SW480 (cell line): ENCODE data around the gene COL5A2.

Source experiments
- DNase-seq: peaks from one replicate; pipeline ENCODE4 v3.0.0-alpha.2; 2016; ENCODE audit warnings: low spot score

COL5A2 gene

DNA sequence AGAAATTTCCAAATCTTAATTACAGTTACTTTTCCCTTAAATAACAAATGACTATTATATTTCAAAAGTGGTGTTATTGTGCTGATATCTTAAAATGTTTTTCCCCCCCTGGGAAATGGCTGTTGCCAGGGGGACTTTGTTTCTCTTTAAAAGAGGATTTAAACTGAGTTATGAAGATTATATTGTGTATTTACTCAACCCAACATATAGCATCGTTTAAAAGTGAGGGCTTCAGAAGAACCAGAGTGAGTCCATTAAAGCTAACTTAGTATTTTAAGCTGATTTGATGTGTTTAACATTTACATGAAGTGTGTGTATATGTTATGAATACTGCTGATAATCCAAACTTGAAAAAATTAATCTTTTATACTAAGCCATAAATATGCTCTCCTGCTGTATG is 81.6 kb downstream of the COL5A2 start:
- DNase-seq: no peak

GRCh38 chr2:189096769-189097447 is 82.7 kb downstream of the COL5A2 start:
- DNase-seq: peak; percentile 73

DNA sequence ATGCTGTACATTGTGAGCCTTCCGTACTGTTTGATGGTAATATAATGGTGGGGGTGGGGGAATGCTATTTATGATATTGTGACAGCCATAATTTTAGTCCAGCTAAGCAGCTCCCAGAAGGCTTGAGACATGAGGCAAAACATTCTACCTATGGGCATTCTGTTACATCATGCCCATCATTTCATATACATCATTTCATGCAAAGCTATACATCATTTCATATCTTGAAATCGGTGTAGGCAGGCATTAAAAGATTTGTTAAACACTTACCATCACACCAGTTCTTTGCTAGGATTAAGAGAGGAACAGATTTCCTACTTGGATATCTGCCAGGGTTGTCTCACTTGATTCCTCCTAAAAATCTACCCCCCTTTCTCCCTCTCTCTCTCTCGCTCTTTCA is 84.5 kb downstream of the COL5A2 start:
- DNase-seq: no peak

GRCh38 chr2:189092936-189093335 is 86.6 kb downstream of the COL5A2 start:
- DNase-seq: no peak

DNA sequence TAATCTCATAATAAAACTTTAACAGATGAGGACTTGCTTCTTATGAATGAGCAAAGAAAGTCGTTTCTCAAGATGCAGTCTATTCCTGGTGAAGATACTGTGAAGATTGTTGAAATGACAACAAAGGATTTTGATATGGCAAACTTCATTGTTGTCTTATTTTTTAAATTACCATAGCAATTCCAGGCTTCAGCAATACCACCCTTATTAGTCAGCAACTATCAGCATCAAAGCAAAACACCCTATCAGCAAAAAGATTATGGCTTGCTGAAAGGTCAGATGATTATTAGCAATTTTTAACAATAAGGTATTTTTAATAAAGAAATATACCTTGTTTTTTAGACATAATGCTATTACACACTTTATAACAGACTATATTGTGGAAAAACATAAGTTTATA is 88.3 kb downstream of the COL5A2 start:
- DNase-seq: no peak

DNA sequence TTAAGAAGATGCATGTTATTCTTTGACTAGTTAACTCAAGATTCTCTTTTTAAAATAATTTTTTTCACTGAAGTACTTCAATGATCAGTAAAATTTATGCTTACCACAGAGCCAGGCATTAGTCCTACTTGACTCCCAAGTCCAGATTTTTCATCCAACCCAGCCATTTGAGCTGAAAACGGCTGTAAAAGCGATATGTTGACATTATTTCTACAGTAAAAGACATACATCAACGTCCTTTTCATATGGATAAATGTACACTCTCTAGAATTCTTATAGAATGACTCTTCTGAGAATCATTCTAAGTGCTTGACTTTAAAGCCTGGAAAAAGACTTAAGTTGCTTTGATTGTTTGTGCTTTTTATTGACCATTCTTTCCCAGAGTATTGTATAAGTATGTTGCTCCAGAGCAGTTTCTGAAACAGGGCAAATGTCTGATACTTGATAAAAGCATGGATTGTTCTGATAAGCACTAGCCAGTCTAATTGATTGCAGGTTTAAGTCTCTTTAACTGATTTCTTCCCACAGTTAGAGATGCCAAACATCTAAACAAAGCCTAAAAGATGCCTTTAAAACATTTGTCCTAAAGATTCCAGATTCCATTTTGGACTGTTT is 90.9 kb downstream of the COL5A2 start:
- no peak for DNase-seq

- no peak for DNase-seq
These were observed 92.9 kb downstream of the COL5A2 start for GRCh38 chr2:189086710-189087109.

DNA sequence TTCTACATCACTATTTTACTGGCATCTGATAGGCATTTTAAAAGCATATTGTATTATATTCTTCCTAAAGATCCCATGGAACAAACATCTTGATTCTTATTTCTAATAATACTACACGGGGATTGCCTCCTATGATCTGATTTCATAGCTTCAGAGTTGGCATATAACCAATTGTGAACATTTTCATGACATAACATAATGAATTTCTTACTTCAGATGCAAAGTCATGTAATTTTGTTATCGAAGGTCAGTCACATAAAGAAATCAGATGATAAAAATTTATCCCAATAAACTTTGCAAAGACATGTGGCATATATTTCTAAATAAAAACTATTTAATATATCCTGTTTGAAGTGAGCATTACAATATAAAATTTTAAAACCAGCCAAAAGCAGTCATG is 93.3 kb downstream of the COL5A2 start:
- no peak for DNase-seq

GRCh38 chr2:189083606-189084005 is 96.0 kb downstream of the COL5A2 start:
- DNase-seq: no peak

DNA sequence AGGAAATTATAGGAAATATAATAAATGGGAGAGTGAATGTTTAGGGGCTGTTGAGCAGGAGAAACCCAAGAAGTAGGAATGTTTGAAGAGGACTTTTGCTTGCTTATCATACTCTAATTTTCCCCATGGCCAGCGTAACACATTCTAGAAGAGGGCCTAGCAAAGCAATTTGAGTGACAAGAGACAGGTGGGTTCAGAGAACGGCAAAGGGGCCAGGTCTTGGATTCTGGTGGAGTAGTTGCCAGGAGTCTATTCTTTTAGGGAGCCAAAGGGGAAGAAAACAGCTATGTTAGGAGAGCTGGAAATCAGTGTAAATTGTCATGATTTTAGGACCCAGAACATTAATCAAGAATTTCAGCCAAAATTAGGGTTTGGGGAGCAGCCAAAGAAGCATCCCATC is 96.5 kb downstream of the COL5A2 start:
- DNase-seq: no peak

DNA sequence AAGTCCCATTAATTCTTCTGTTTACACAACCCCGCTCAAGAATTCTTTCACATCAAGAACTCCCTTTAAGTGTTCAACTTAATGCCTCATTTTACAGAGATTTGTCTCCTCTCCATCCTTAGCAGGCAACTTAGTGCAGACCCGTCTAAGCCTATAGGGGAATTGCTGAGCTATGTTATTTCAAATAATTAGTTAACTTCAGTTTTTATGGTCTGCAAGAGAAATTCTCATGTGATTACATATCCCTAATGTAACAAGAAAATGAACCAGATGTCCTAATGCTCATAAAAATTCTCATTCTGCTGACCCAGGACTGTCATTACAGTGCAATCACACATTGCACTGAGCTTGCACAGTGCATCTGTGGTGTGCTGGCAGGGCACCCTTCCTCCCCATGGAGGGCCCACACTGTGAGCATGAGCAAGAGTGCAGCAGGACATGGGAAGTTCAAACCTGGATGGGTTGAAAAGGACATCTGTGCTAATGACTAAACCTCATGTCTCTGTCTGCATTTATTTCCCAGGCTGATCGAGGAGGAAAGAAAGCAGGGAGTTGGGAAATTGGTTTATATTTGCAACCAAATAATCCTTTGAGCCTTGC is 97.1 kb downstream of the COL5A2 start:
- no peak for DNase-seq

GRCh38 chr2:189076572-189076971 is 103.0 kb downstream of the COL5A2 start:
- DNase-seq: no peak

GRCh38 chr2:189076120-189076519 is 103.4 kb downstream of the COL5A2 start:
- DNase-seq: no peak

GRCh38 chr2:189074506-189074905 is 105.1 kb downstream of the COL5A2 start:
- no peak for DNase-seq

- no peak for DNase-seq
These were observed 107.5 kb downstream of the COL5A2 start for GRCh38 chr2:189072036-189072435.

DNA sequence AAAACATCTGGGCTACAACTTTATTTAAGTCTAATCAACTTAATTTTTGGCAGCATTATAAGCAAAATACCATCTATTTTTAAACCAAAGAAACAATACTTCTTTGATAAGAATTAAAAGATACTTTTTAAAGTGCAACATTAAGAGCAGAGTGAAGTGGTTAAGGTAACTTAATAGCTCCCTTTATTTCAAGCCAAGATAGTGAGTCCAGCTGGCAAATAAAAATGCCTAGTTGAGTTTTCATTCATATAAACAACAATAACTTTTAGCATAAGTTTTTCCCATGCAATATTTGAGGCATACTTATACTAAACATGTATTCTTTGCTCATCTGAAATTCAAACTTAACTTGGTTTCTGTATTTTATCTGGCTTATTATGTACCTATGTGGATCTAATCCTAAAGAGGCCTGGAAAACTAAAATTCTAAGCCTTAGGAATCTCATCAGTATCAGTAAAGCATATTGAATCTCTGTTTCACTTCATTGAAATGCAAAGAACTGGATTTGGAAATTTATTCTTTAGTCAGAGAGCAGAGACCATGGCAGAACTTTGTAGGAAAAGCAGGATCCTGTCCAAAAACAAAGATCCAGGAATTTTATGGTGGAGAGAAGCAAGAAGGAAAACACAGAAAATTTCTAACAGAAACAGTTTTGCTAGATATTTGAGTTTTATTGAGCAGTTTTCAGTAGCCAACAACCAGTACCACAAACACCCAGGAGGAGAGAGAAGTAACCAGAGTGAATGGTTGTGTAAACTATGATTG is 109.5 kb downstream of the COL5A2 start:
- no peak for DNase-seq

GRCh38 chr2:189066037-189066436 is 113.5 kb downstream of the COL5A2 start:
- DNase-seq: no peak

DNA sequence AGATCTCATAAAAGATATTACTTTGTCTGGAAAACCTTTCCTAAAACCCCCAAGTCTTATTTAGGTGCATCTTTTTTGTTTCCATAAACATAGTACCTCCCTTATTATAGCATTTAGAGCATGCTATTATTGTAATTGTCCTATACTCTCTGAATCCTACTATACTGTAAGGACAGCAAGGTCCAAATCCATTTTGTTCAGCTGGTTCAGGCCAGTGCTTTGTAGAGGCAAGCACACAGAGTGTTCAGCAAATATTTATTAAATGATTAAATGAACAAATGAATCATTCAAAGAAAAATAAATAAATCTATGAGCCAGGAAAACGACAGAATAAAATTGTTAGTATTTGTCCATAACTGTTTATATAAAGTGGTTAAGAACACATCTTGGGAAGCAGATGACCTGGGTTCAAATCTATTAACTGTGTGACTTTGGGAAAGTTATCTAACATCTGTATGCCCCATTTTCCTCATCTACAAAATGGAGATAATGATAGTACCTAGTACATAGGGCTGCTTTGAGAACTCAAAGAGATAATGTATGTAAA is 119.4 kb downstream of the COL5A2 start:
- no peak for DNase-seq

DNA sequence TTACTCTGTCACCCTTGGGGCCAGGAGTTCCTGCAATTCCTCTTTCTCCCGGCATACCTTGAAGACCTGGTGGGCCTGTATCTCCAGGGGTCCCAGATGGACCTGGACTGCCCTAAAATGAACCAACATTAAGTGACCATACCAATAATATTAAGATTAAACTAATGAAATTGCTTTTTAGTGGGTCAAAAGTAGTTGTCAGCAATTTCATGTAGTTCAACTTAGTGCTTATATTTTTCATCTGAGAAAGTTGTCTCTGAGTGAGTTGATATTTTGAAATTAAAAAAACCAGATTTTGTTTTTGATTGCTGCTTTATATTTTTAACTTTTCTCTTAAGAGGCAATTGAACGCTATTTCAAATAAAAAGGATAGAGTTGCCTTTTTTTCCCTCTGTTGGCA is 122.2 kb downstream of the COL5A2 start:
- no peak for DNase-seq

- DNase-seq: no peak
These were observed 123.1 kb downstream of the COL5A2 start for GRCh38 chr2:189056200-189057106.

DNA sequence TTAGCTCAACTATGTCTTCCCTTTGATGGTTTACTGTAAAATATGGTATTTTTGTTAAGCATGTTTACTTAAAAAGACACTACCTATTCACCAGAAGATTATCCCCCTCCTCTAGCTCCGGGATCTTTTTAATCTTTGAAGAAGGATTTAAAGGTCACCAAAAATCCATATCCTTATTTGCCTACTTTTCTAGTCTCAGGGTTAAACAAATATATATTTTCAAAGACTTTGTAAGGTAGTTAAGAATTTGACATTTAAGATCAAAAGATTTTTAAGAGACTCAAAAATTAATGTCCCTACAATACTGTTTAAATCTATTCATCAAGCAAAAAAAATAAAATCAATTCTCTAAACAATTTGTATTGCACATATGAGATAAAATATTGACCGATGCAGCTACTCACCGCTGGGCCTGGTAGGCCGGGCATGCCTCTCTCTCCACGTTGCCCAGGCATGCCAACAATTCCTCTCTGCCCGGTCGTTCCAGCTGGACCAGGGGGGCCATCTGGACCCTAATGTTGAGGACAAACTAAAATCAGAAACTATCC is 129.3 kb downstream of the COL5A2 start:
- no peak for DNase-seq
